ENCODE measurements around the gene PCDHA7. TPM values are rescaled to one million over a fixed set of nuclear protein-coding genes. Genes with fewer than 3 reads are reported as not detected.

The PCDHA7 gene
- total RNA-seq, 3 donors from 2014 or later: 1.3 TPM

GRCh38 chr5:140881889-140882590 is 48.0 kb downstream of the PCDHA7 start, which contains the start of gene PCDHA13:
Gene PCDHA13 (plus strand): TSS chr5:140882124. CDS start chr5:140882269, 145 bp downstream.
- Histone ChIP-seq H3K27me3 (no peaks in the 10 kb centered on the region), H3K4me3 (peak within 1 kb of the TSS in 2 of 3 donors; percentile 32 to 50), H3K4me1 (no peaks in the 10 kb centered on the region), H3K36me3 (no peaks in the 10 kb centered on the region), H3K27ac (no peak within 1 kb of the TSS), H3K9me3 (peaks cover 31 to 56% of the 10 kb centered on the region in 2 donors)
- no peak for DNase-seq (ENCODE audit: low spot score in 2 of 2)
- intact Hi-C loops (cut with DNase I; ENCODE audit: low total_unique reads): no loop called here
- no peak for TF ChIP-seq POLR2AphosphoS5 (IDR thresholded peaks at IDR 0.05)
- TF ChIP-seq CTCF (IDR thresholded peaks at IDR 0.05): no peak
- no peak for TF ChIP-seq POLR2A (IDR thresholded peaks at IDR 0.05)

GRCh38 chr5:140882591-140882899 is 48.5 kb downstream of the PCDHA7 start:
- H3K9me3 ChIP-seq: peaks cover 26 to 51% of the 10 kb centered on the region in 2 donors
- H3K27ac ChIP-seq: no peak overlapping the region
- intact Hi-C loops (cut with DNase I; ENCODE audit: low total_unique reads): no loop called here
- H3K27me3 ChIP-seq: no peaks in the 10 kb centered on the region
- no peak for TF ChIP-seq POLR2A (IDR thresholded peaks at IDR 0.05)
- TF ChIP-seq POLR2AphosphoS5 (IDR thresholded peaks at IDR 0.05): no peak
- TF ChIP-seq CTCF (IDR thresholded peaks at IDR 0.05): no peak
- peak overlapping the region in 2 of 3 donors; percentile 32 to 50 for H3K4me3 ChIP-seq
- no peak for DNase-seq (ENCODE audit: low spot score in 2 of 2)
- H3K36me3 ChIP-seq: no peaks in the 10 kb centered on the region
- no peaks in the 10 kb centered on the region for H3K4me1 ChIP-seq

GRCh38 chr5:140883373-140883772 is 49.3 kb downstream of the PCDHA7 start:
- Histone ChIP-seq H3K36me3 (no peaks in the 10 kb centered on the region), H3K4me1 (no peaks in the 10 kb centered on the region), H3K27me3 (no peaks in the 10 kb centered on the region), H3K4me3 (no peak overlapping the region), H3K27ac (no peak overlapping the region), H3K9me3 (peaks cover 25 to 44% of the 10 kb centered on the region in 2 donors)
- TF ChIP-seq POLR2AphosphoS5 (IDR thresholded peaks at IDR 0.05): no peak
- no peak for TF ChIP-seq POLR2A (IDR thresholded peaks at IDR 0.05)
- no peak for TF ChIP-seq CTCF (IDR thresholded peaks at IDR 0.05)
- no peak for DNase-seq (ENCODE audit: low spot score in 2 of 2)
- intact Hi-C loops (cut with DNase I; ENCODE audit: low total_unique reads): no loop called here

- DNase-seq (ENCODE audit: low spot score in 2 of 2): no peak
- Histone ChIP-seq H3K4me1 (no peaks in the 10 kb centered on the region), H3K4me3 (no peak overlapping the region), H3K36me3 (no peaks in the 10 kb centered on the region), H3K9me3 (peaks cover 25 to 42% of the 10 kb centered on the region in 2 donors), H3K27ac (no peak overlapping the region), H3K27me3 (no peaks in the 10 kb centered on the region)
- TF ChIP-seq CTCF (IDR thresholded peaks at IDR 0.05) (no peak), POLR2A (IDR thresholded peaks at IDR 0.05) (no peak), POLR2AphosphoS5 (IDR thresholded peaks at IDR 0.05) (no peak)
- intact Hi-C loops (cut with DNase I; ENCODE audit: low total_unique reads): no loop called here
Measured at GRCh38 chr5:140883927-140884697, 50.0 kb downstream of the PCDHA7 start.

Other genes with a start within 250 kb of the PCDHA7 start
- gene CD14, start 201.1 kb upstream of the PCDHA7 start, total RNA-seq: 100 to 1,000 TPM in 1 of 3 donors, 10 to 100 TPM in 2; 46.9 to 119 (median 65.7) TPM
- gene TMCO6, start 194.8 kb upstream of the PCDHA7 start, total RNA-seq: 10 to 100 TPM; 23.0 to 45.4 (median 34.1) TPM
- 10 to 100 TPM; 60.0 to 68.2 (median 67.8) TPM for gene NDUFA2, start 186.6 kb upstream of the PCDHA7 start, total RNA-seq
- 100 to 1,000 TPM; 113 to 146 (median 138) TPM for gene IK, start 186.4 kb upstream of the PCDHA7 start, total RNA-seq
- gene WDR55, start 169.4 kb upstream of the PCDHA7 start, total RNA-seq: 10 to 100 TPM; 20.0 to 25.6 (median 25.3) TPM
- 1 to 10 TPM in 2 of 3 donors, under 1 TPM in 1; 0.88 to 2.6 (median 1.4) TPM for gene DND1, start 160.7 kb upstream of the PCDHA7 start, total RNA-seq
- gene HARS1, start 142.9 kb upstream of the PCDHA7 start, total RNA-seq: 10 to 100 TPM; 43.2 to 53.7 (median 53.1) TPM
- gene HARS2, start 142.8 kb upstream of the PCDHA7 start, total RNA-seq: 10 to 100 TPM; 21.1 to 39.4 (median 32.4) TPM
- gene ZMAT2, start 133.8 kb upstream of the PCDHA7 start, total RNA-seq: 10 to 100 TPM; 45.2 to 55.0 (median 52.2) TPM
- gene PCDHA1, start 48.1 kb upstream of the PCDHA7 start, total RNA-seq: not detected
- under 1 TPM in 2 of 3 donors, not detected in 1; 0.33 to 0.59 TPM for gene PCDHA2, start 39.4 kb upstream of the PCDHA7 start, total RNA-seq
- 1 to 10 TPM in 1 of 3 donors, under 1 TPM in 2; 0.96 to 2.8 (median 0.98) TPM for gene PCDHA3, start 33.2 kb upstream of the PCDHA7 start, total RNA-seq
- 1 to 10 TPM in 2 of 3 donors, under 1 TPM in 1; 0.64 to 5.4 (median 2.6) TPM for gene PCDHA4, start 27.2 kb upstream of the PCDHA7 start, total RNA-seq
- 1 to 10 TPM in 1 of 3 donors, under 1 TPM in 2; 0.16 to 1.2 (median 0.66) TPM for gene PCDHA5, start 12.7 kb upstream of the PCDHA7 start, total RNA-seq
- 1 to 10 TPM in 2 of 3 donors, under 1 TPM in 1; 0.96 to 4.2 (median 2.6) TPM for gene PCDHA6, start 6.3 kb upstream of the PCDHA7 start, total RNA-seq
- under 1 TPM; 0.32 to 0.98 (median 0.88) TPM for gene PCDHA8, start 6.9 kb downstream of the PCDHA7 start, total RNA-seq
- gene PCDHA9, start 14.1 kb downstream of the PCDHA7 start, total RNA-seq: 1 to 10 TPM in 1 of 3 donors, under 1 TPM in 2; 0.16 to 1.5 (median 0.66) TPM
- 1 to 10 TPM in 2 of 3 donors, under 1 TPM in 1; 0.64 to 6.4 (median 4.9) TPM for gene PCDHA10, start 21.6 kb downstream of the PCDHA7 start, total RNA-seq
- 1 to 10 TPM in 2 of 3 donors, under 1 TPM in 1; 0.48 to 4.3 (median 3.4) TPM for gene PCDHA11, start 34.7 kb downstream of the PCDHA7 start, total RNA-seq
- 1 to 10 TPM in 2 of 3 donors, under 1 TPM in 1; 0.48 to 6.9 (median 5.0) TPM for gene PCDHA12, start 41.0 kb downstream of the PCDHA7 start, total RNA-seq
- 1 to 10 TPM; 1.3 to 3.5 (median 1.6) TPM for gene PCDHA13, start 47.9 kb downstream of the PCDHA7 start, total RNA-seq
- 1 to 10 TPM in 2 of 3 donors, under 1 TPM in 1; 0.80 to 2.5 (median 2.3) TPM for gene PCDHAC1, start 92.0 kb downstream of the PCDHA7 start, total RNA-seq
- 1 to 10 TPM; 2.1 to 2.8 (median 2.6) TPM for gene PCDHAC2, start 132.2 kb downstream of the PCDHA7 start, total RNA-seq
- under 1 TPM in 2 of 3 donors, not detected in 1; under 0.01 TPM for gene PCDHB1, start 217.1 kb downstream of the PCDHA7 start, total RNA-seq